Tibial artery (tissue), 4 donors: ENCODE data around the gene TRDN.
"Not testable (repeated sequence)": the region's sequence is repeated elsewhere in the genome, so short reads cannot be mapped to it uniquely, and the experiment has no call there.

Experiments
- DNase-seq, 2 donors: peaks; one replicate each; pipeline ENCODE4 v3.0.0-alpha.2; 2019
- H3K27ac ChIP-seq, 2 donors: fragments of 200-600 bp; sonication (generic) in 1 of 2; 1 replicate in 1 of 2; 2 replicates in 1 of 2; pipeline ENCODE4 v1.5.1; 2018 to 2019; ENCODE audit warnings: mild to moderate bottlenecking in 1 of 2
- H3K27me3 ChIP-seq, 2 donors: fragments of 200-600 bp; sonication (generic) in 1 of 2; one replicate each; pipeline versions ENCODE4 v1.5.1 to v1.6.0; 2016 to 2019
- H3K36me3 ChIP-seq, 3 donors: fragments of 200-600 bp; sonication (generic) in 2 of 3; one replicate each; pipeline ENCODE4 v1.5.1; 2016 to 2019; ENCODE audit warnings: mild to moderate bottlenecking in 2 of 3
- H3K4me1 ChIP-seq, 4 donors: fragments of 200-600 bp; sonication (generic) in 2 of 4; 1 replicate in 3 of 4; 2 replicates in 1 of 4; pipeline ENCODE4 v1.5.1; 2016 to 2019
- H3K4me3 ChIP-seq, 2 donors: fragments of 200-600 bp; sonication (generic) in 1 of 2; 1 replicate in 1 of 2; 2 replicates in 1 of 2; pipeline ENCODE4 v1.5.1; 2018 to 2019; ENCODE audit warnings: mild to moderate bottlenecking in 2 of 2
- H3K9me3 ChIP-seq, 3 donors: fragments of 200-600 bp; sonication (generic) in 1 of 3; one replicate each; pipeline ENCODE4 v1.5.1; 2016 to 2019
- intact Hi-C: fragments of 100-400 bp; cut with DNase I; formaldehyde crosslinking; loops from one replicate; pipeline ENCODE4 v1.15.0; 2023; ENCODE audit warnings: low total_unique reads
- TF ChIP-seq, protein P1 (sequence below), 2 experiments: fragments of 200-600 bp in 1 of 2; fragments of 450-650 bp in 1 of 2; IDR thresholded peaks; one replicate each; pipeline ENCODE4 v1.5.1; 2017 to 2019; ENCODE audit warnings: antibody characterized with exemption in 2 of 2, mild to moderate bottlenecking in 1 of 2, moderate library complexity in 1 of 2

The TRDN gene

DNA sequence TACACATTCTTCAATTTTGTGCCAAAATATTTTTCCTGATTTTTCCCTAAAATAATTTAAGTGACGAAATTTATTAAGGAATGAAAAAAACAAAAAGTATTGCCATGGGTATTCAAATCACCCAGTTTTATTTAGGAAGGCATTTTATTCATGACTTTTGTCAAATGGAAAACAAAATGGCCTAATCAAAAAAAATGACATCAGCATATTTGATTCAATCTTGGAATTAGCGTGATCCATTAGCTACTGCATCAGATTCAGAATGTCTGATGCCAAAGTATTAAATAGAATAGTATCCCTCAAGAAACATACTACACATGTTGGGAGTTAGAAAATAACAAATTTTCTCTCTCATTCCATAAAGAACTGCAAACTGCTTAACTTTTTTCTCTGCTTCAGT lies 129.2 kb downstream of the TRDN start:
- H3K27ac ChIP-seq, result no peak overlapping the region
- H3K36me3 ChIP-seq, result no peaks in the 10 kb centered on the region
- intact Hi-C loops, result no loop called here
- no peaks in the 10 kb centered on the region for H3K9me3 ChIP-seq
- no peak for DNase-seq
- H3K27me3 ChIP-seq, result no peaks in the 10 kb centered on the region
- TF ChIP-seq, protein P1, sequence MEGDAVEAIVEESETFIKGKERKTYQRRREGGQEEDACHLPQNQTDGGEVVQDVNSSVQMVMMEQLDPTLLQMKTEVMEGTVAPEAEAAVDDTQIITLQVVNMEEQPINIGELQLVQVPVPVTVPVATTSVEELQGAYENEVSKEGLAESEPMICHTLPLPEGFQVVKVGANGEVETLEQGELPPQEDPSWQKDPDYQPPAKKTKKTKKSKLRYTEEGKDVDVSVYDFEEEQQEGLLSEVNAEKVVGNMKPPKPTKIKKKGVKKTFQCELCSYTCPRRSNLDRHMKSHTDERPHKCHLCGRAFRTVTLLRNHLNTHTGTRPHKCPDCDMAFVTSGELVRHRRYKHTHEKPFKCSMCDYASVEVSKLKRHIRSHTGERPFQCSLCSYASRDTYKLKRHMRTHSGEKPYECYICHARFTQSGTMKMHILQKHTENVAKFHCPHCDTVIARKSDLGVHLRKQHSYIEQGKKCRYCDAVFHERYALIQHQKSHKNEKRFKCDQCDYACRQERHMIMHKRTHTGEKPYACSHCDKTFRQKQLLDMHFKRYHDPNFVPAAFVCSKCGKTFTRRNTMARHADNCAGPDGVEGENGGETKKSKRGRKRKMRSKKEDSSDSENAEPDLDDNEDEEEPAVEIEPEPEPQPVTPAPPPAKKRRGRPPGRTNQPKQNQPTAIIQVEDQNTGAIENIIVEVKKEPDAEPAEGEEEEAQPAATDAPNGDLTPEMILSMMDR (IDR thresholded peaks at IDR 0.05), result no peak
- H3K4me1 ChIP-seq, result no peaks in the 10 kb centered on the region
- H3K4me3 ChIP-seq, result no peak overlapping the region

GRCh38 chr6:123503619-123504018 lies 133.1 kb downstream of the TRDN start:
- Histone ChIP-seq H3K4me3 (no peak overlapping the region), H3K27me3 (no peaks in the 10 kb centered on the region), H3K4me1 (no peaks in the 10 kb centered on the region), H3K27ac (no peak overlapping the region), H3K9me3 (no peaks in the 10 kb centered on the region), H3K36me3 (no peaks in the 10 kb centered on the region)
- TF ChIP-seq, protein P1 (IDR thresholded peaks at IDR 0.05), result no peak
- DNase-seq, result no peak
- intact Hi-C loops, result no loop called here

- Histone ChIP-seq H3K4me1 (no peaks in the 10 kb centered on the region), H3K4me3 (no peak overlapping the region), H3K27ac (no peak overlapping the region), H3K9me3 (no peaks in the 10 kb centered on the region), H3K27me3 (no peaks in the 10 kb centered on the region), H3K36me3 (no peaks in the 10 kb centered on the region)
- TF ChIP-seq, protein P1 (IDR thresholded peaks at IDR 0.05), result no peak
- DNase-seq, result no peak
- intact Hi-C loops, result no loop called here
Observed at GRCh38 chr6:123497025-123497424, 139.7 kb downstream of the TRDN start.

DNA sequence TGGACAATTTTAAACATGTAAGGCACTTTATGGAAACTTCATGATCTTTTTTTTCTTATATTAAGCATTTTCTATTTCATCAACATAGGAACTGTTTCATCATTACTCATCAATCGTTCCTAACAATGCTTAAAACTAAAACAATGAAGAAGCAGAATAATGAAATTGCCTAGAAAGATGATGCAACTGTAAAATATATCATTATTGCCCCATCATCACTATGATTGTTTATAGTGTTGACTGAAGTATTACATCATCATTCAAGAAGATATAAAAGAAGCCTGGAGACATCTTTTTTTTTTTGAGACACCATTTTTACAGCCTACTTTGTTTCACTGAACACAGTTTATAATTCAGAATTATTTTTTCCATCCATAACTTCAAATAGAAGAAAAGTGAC lies 147.2 kb downstream of the TRDN start:
- intact Hi-C loops, result no loop called here
- H3K27ac ChIP-seq, result no peak overlapping the region
- H3K9me3 ChIP-seq, result no peaks in the 10 kb centered on the region
- no peaks in the 10 kb centered on the region for H3K27me3 ChIP-seq
- no peaks in the 10 kb centered on the region for H3K4me1 ChIP-seq
- no peak for DNase-seq
- no peak overlapping the region for H3K4me3 ChIP-seq
- H3K36me3 ChIP-seq, result no peaks in the 10 kb centered on the region
- TF ChIP-seq, protein P1 (IDR thresholded peaks at IDR 0.05), result no peak

- Histone ChIP-seq H3K27me3 (no peaks in the 10 kb centered on the region), H3K36me3 (no peaks in the 10 kb centered on the region), H3K9me3 (no peaks in the 10 kb centered on the region), H3K27ac (no peak overlapping the region), H3K4me1 (no peaks in the 10 kb centered on the region), H3K4me3 (no peak overlapping the region)
- intact Hi-C loops, result no loop called here
- TF ChIP-seq, protein P1 (IDR thresholded peaks at IDR 0.05), result no peak
- no peak for DNase-seq
Observed at GRCh38 chr6:123480986-123481385, 155.8 kb downstream of the TRDN start.

GRCh38 chr6:123472025-123472702 lies 164.6 kb downstream of the TRDN start:
- H3K36me3 ChIP-seq, H3K27ac ChIP-seq, H3K4me3 ChIP-seq, H3K27me3 ChIP-seq, DNase-seq, intact Hi-C loops, H3K4me1 ChIP-seq, H3K9me3 ChIP-seq: not testable (repeated sequence)
